Measurements from ENCODE around the gene OPTN.

OPTN gene

DNA sequence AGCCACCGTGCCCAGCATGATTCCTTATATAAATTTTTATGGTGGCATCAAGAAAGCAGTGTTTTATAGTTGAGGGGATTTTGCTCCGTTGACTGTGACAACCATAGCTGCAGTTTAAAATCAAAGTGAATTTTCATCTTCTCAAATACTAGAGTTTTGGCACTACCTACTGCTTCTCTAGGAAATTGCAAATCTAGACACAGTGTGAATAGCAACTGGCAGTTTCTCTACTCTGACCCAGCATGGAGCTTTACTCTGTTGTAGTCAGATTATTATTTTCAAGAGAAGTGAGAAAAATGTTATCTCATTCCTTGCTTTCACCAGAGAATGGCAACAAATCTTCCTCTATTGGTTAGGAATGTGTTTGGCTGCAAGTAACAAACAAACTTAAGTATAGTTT lies 84.3 kb downstream of the OPTN start:
- DNase-seq (ENCODE audit: low read depth): no peak

DNA sequence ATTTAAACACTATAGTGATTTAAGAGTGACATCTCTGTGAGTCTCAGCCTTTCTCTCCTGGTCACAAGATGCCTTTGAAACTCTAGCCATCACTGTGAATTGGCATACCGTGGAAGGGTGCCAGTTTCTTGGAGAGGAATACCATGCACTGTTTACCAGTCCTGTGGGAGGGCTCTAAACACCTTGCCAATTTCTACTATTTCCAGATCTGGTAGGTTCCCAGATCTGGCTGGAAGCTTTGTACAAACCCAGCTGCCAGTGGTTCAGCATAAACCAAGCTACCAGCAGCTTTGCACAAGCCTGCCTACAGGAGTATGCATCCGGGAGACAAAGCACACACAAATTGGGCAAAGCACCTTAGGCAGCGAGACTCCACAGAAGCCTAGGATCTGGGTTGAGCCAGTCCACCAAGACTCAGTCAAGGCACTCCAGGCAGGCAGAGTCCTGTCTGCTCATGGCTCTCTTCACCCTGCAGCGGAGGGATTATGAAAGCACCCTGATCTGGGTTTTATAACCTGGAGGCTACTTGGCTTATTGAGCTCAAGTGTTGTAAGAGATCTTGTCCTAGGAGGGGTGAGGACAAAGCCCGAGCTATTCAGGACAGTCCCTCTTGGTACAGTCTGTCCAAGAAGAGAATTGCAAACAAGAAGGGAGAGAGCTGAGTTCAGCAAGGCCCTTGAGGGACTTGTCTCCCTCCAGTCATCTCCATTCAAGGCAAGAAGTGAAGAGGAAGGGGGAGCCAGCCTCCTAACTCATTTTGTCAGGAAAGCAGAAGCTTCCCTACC lies 85.0 kb downstream of the OPTN start:
- no peak for DNase-seq (ENCODE audit: low read depth)

DNA sequence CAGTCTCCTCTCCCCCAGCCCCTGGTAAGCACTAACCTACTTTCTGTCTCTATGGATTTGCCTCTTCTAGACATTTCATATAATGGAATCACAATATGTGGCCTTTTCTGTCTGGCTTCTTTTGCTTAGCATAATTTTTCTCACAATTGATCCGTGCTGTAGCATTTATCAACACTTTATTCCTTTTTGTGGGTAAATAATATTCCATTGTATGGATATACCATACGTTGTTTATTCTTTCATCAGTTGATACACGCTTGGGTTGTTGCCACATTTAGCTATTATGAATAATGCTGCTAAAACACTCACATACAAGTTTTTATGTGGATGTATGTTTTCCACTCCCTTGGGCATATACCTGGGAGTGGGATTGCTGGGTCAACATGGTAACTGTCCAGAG lies 87.2 kb downstream of the OPTN start:
- DNase-seq (ENCODE audit: low read depth): no peak

All from stimulated activated CD8-positive, alpha-beta memory T cell treated with anti-CD3 and anti-CD28 coated beads, Interleukin-12 subunit alpha, Interleukin-12 subunit beta, amount 100 ng/mL, for 1 hour (primary cell).